Islet precursor cell (in vitro differentiated cells): ENCODE measurements around the gene R3HDM4.
"Not testable (repeated sequence)": the region's sequence is repeated elsewhere in the genome, so short reads cannot be mapped to it uniquely, and the experiment has no call there.

Source experiments
- DNase-seq: peaks from one replicate; pipeline ENCODE4 v3.0.0-alpha.2; 2018

The R3HDM4 gene

DNA sequence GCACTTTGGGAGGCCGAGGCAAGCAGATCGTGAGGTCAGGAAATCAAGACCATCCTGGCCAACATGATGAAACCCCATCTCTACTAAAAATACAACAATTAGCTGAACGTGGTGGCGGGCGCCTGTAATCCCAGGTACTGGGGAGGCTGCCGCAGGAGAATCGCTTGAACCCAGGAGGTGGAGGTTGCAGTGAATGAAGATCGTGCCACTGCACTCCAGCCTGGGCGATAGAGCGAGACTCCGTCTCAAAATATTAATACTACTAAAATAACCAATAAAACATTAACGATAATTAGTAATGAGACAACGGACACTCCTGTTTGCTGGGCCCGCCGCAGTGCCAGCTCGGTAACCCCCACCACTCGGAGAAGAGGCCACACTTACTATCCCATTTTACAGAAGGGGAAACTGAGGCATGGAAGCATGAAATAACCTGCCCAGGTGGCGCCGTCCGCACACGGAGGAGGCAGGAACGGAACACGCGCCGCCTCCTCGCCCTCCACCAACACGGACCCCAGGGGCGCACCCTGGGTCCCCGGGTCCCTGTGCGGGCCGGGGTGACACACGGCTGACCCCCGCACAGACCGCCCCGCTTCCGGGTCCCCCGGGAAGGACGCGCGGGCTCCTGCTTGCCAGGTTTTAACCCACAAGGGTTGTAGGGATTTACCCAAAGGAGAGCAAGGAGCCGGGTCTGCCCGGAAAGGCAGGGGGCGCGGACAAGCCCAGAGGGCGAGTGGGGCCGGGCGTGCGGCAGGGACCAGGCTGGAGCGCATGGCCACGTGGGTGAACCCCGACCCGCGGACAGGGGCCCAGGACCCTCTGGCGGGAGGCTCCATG lies 1.6 kb downstream of the R3HDM4 start:
- DNase-seq, result peak; percentile 45

DNA sequence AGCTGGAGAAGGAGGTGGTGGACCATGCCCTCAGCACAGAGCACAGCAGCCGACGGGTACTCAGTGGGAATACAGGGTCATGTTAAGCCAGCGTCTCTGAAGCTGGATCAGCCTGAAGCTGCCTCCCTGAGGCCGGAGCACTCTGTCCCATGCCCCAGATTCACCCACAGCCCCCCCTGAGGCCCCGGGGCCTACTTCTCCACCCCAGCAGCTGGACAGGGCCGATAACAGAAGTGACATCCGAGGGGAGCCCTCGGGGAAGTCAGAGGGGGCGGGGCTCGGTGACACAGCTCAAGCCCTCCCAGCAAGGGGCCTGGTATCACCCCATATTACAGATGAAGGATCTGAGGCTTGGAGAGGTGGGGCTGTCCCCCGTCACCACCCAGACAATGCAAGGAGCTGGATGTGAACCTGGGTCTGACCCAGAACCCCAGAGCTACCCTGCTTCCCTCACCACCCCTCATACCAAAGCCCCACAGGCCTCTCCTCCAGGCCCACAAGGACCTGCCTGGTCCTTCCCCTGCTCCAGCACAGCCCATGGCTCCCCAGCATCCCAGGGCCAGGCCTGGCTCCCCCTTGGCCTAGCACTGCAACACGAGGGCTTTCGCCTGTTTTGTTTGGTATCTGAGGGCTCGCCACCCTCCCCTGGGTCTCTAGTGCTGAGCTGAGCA lies 5.7 kb downstream of the R3HDM4 start:
- no peak for DNase-seq

DNA sequence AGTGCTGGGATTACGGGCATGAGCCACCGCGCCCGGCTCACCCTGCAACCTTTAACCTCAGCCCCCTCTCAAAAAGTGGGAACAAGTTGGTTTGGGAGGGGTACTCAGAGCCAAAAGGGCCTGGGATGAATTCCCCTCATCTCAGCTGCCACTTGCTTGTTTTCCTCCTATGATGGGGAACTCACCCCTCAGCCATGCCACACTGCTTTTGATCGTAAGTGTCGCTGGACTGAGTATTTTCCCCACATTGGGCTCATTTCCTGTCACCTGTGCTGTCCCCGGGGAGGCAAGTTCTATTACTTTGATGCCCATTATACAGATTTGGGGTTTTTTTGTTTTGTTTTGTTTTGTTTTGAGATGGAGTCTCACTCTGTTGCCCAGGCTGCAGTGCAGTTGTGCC lies 6.5 kb downstream of the R3HDM4 start:
- DNase-seq, result no peak

DNA sequence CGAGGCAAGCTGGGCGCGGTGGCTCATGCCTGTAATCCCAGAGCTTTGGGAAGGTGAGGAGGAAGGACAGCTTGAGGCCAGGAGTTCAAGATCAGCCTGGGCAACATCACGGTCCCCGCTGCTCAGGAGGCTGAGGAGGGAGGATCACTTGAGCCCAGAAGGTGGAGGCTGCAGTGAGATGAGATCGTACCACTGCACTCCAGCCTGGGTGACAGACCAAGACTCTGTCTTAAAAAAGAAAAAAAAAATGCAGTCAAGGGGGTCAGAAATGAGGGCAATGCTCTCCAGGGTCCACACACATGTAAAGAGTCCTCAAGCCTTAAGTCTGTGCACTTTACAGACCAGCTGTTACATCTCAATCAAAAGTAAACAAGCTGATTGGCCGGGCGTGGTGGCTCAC lies 8.5 kb downstream of the R3HDM4 start:
- DNase-seq, result no peak

DNA sequence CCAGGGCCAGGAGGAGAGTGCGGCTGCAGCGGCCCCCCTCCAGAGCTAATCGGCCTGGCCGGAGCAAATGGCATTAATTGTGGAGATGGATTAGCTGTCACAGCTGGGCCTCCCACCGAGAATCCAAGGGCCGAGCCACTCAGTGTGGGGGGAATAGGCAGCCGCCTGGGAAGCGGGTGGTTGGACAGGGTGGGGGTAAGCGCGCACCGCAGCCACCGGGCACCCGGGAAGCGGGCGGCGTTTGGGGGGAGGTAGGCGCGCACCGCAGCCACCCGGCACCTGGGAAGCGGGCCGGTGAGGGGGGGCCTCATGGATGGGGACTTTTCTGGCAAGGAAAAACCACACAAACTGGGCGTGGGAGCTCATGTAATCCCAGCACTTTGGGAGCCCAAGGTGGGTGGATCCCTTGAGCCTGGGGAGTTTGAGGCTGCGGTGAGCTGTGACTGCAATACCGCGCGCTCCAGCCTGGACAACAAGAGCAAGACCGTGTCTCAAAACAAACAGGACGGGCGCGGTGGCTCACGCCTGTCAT lies 9.7 kb downstream of the R3HDM4 start:
- DNase-seq, result no peak

DNA sequence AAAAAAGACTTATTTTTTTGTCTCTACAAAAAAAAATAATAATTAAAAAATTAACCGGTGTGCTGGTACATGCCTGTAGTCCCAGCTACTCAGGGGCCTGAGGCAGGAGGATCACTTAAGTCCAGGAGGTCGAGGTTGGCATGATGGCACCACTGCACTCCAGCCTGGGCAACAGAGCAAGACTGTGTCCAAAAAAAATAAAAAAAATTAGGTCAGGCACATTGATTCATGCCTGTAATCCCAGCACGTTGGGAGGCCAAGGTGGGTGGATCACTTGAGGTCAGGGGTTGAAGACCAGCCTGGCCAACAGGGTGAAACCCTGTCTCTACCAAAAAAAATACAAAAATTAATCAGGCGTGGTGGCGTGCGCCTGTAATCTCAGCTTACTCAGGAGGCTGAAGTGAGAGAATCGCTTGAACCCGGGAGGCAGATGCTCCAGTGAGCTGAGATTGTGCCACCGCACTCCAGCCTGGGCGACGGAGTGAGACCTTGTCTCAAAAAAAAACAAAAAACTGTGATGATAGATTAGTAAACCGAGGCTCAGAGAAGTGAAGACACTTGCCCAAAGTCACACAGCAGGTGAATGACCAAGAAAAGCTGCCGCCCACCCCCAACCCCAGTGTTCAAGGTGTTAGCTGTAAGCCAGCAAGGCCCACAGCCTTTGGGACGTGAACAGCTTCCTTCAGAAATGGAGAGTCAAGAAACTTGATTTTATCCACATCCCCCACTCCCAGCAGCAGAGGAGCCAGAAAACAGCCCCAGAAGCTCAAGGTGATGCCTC lies 10.4 kb downstream of the R3HDM4 start:
- DNase-seq, result no peak

DNA sequence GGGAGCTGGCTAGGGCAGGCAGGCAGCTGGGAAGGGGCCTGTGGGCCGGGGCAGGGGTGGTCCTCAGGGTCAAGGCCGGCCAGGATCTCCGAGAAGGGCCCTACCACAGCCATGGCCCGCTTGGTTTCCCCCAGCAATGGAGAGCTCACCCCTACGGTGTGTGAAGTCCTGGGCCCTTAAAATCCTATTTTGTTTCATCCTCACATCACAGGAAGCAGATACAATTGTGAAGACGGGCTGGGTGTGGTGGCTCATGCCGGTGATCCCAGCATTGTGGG lies 11.0 kb downstream of the R3HDM4 start:
- no peak for DNase-seq

DNA sequence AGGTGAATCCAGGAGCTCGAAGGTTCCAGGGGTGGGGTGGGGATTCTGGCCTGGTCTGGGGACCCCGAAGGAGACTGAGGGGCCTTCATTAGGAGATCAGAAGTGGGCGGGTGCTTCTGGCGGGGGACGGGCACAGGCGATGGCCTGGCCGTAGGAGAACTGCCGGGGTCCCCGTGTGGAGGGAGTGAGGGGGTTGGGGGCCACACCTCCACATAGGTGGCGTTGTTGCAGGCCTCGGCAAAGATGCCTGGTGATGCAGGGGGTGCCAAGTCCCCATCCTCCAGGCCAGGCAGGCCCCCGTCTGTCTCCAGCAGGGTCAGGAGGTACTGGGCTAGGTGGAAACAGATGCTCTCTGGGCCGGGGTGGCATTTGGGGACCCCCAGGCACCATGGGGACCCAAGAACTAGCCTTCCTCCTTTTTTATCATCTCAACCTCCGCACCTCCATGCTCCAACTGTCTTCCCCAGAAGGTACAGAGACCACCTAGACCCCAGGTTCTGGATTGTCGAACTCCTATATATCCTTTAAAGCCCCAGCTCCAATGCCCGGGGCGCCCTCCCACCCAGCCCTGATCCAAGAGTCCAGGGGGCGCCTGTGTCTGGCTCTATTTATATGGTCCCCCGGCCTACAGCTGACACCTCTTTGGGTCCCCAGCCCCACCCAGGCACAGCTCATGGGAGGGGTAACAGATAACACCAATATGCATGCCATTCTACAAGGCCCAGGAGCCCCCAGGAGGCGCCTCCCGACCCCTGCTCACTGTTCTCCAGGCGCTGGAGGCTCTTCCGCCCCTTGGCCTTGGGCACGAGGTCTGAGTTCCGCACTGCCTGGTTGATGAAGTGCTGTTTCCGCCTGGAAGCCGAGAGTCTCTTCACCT lies 11.6 kb downstream of the R3HDM4 start:
- DNase-seq, result no peak

DNA sequence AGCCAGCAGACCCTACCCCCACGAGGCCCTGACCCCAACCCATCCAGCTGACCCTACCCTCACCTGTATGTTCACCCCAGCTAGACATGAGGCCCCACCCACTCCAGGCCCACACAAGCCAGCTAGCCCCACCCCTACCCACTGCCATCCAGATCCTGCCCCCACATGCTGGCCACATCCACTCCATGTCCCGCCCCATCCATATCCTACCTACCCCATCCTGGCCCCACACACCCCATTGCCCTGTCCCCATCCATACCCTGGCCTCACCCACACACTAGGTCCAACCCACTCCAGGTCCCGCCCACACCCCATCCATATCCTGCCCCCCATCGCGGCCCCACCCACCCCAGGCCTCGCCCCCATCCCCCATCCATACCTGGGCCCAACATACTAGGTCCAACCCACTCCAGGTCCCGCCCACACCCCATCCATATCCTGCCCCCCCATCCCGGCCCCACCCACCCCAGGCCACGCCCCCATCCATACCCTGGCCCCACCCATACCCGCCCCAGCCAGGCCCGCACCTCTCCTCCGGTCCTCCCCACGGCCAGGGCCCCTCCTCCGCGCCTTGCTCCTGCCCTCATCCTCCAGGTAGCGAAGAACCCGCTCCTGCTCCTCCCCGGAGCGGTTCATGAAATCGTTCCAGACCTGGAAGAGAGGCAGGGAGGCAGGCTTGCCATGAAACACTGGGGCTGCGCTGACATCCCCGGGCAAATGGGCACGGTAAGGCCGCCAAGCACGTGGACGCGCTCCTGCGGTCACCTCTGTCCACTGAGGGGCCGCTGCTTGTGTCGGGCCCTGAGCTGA lies 12.5 kb downstream of the R3HDM4 start:
- no peak for DNase-seq

DNA sequence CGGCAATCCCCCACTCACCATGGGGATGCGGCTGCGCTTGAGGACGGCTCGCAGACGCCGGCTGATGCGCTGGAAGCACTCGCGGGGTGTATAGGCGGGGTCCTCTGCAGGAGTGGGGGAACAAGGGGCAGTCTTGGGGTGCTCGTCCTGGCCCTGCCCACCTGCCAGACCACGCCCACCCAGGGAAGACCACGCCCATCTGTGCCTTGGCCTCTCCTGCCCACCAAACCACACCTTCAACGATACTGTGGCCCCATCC lies 13.0 kb downstream of the R3HDM4 start:
- DNase-seq, result no peak

DNA sequence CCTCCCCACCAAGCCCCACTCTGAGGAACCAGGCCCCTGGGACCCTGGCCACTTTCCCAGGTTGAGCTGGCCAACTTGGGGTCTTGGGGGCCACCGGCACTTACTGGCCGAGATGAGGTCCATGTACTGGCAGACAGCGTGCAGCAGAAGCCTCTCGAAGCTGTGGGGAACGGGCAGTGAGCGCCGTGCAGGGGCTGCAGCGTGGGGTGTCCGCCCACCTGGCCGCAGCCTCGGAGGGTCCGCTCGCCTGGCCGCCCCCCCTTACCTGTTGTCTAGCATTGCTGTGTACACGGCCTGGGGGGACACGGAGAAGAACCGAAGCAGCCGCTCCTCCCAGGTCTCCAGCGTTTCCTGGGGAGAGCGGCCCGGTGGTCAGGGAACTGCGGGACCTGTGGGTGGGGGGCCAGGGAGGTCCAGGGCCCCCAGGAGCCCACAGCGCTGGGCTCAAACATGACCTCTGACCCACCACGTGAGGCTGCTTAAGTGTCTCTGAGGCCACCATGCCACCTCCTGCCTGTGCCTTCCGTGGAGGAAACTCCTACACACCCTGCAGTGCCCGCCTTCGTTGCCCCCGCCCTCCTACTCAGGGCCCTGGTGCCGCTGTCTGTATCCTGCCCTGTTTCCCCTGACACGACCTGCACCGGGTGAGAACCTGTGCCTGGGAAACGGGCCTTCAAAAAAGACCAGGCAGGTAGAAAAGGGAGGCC lies 13.5 kb downstream of the R3HDM4 start:
- DNase-seq, result no peak

DNA sequence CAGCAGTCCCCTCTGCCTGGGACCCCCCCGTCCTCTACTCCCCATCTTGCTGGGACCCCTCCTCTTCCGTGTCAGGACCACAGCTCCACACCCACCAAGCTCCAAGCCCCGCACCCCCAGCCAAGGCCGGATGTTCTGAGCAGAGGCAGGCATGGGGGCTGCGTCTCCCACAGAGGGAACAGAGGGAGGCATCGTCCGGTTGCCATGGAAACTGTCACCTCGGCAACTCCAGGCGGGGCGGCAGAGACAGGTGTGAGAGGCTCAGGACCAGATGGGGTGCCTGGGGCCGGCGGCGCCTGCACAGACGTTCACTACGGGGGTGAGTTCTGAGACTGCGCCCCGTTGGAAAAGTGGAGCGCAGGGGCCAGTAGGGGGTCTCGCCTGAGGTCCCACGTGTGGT lies 14.4 kb downstream of the R3HDM4 start:
- DNase-seq, result no peak

DNA sequence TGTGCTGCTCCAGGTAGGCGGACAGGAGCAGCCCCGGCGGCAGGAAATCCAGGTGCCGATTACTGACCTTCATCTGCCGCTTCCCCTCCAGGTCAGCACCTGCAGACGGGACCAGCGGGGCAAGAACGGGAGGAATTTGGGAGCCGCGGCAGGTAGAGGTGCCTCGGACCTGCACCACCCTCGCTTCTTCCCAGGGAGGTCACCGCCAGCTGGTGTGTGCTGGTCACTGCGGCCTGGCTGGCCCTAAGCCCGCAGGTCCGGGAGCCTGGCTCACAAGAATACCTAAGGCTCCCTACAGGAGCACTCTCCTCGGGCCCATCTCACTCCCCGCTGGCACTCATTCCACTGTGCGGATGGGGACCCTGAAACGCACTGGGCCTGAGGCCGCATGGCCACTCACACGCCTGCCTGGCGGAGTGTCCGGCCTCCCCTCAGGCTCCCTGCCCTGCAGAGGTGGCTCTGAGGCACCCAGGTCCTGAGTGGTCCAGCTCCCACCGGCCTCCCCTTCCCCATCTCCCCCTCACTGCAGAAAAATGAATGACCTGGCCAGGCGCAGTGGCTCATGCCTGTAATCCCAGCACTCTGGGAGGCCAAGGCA lies 15.5 kb downstream of the R3HDM4 start:
- peak; percentile 80 for DNase-seq

DNA sequence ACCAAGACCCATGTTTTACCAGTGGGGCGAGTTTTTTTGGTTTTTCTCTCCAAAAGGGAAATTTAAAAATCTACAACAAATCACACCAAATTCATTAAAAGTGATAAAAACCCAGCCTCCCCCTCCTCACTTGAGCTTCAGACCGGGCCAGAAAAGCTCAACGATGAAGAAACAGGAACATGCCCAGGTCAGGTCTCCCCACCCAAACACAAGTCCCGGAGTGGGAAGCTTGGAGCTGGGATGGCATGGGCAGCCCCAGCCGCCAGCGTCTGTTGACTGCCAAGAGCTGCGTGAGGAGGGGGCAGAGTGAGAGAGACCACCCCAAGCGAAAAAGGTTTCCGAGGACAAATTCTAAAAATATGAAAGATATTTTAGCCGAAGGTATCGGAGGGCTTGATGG lies 16.0 kb downstream of the R3HDM4 start:
- DNase-seq, result no peak

DNA sequence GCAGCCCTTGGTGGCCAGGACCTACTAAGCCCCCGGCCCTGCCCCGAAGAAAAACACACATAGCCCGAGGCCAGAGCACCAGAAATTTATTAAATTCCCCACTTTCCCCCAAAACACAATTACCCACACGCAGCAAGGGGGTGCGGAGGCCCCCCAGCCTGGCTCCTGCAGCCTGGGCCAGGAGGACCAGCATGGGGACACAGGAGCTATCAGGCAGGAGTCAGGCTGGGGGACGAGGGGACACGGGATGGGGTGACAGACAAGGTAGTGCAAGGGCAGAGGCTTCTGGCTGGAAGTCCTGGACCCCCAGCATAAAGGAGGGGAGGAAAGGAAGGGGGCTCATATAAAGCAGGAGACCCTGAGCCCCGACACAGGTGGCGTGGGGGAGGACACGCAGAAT lies 16.6 kb downstream of the R3HDM4 start:
- no peak for DNase-seq

DNA sequence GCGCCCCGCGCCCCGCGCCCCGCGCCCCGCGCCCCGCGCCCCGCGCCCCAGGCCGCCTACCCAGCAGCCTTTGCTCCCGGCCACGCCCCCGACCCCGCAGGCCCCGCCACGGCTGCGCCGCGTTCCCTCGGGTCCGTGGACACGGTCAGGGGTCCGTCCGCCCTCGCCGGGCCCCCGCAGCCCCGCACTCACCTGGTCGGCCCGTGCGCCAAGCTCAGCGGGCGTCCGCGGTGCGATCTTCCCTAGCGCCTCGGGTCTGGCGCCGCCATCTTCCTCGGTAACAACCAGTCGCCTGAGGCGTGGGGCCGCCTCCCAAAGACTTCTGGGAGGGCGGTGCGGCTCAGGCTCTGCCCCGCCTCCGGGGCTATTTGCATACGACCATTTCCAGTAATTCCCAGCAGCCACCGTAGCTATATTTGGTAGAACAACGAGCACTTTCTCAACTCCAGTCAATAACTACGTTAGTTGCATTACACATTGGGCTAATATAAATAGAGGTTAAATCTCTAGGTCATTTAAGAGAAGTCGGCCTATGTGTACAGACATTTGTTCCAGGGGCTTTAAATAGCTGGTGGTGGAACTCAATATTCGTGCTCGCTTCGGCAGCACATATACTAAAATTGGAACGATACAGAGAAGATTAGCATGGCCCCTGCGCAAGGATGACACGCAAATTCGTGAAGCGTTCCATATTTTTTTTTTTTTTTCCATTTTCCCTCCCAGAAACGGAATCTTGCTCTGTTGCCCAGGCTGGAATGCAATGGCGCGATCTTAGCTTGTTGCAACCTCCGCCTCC lies 19.9 kb downstream of the R3HDM4 start, which contains the start of the genes MED16 and RNU6-9:
MED16 (minus strand) TSS at position 294 of the 796 bp plus-strand sequence. CDS start 2,056 bp downstream, outside the sequence.
RNU6-9 (plus strand) TSS at position 591 of the 796 bp plus-strand sequence.
- peak; percentile 94 for DNase-seq

DNA sequence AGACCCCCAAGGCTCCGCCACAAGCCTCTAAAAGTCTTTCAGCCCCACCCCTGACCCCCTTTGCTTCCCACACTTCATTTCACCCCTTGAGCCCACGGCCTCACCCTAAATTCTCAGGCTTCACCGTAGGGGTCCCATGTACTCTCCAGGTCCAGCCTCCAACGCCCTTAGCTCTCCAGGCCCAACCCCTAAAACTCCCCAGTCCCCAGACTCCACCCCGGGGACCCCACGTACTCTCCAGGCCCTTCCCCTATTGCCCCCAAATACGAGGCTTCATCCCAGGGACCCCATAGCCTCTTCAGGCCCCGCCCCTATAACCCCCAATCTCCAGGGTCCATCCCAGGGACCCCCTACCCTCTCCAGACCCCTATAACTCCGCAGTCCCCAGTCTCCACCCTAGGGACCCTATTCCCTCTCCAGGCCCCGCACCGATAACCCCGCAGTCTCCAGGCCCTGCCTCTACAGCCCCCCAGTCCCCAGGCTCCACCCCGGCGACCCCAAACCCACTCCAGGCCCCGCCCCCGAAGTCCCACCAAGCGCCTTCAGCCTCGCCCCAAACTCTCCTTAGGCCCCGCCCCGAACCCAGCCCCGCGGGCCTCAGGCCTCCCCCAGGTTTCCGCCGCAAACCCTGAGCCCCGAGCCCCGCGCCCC lies 20.7 kb downstream of the R3HDM4 start:
- DNase-seq, result no peak

DNA sequence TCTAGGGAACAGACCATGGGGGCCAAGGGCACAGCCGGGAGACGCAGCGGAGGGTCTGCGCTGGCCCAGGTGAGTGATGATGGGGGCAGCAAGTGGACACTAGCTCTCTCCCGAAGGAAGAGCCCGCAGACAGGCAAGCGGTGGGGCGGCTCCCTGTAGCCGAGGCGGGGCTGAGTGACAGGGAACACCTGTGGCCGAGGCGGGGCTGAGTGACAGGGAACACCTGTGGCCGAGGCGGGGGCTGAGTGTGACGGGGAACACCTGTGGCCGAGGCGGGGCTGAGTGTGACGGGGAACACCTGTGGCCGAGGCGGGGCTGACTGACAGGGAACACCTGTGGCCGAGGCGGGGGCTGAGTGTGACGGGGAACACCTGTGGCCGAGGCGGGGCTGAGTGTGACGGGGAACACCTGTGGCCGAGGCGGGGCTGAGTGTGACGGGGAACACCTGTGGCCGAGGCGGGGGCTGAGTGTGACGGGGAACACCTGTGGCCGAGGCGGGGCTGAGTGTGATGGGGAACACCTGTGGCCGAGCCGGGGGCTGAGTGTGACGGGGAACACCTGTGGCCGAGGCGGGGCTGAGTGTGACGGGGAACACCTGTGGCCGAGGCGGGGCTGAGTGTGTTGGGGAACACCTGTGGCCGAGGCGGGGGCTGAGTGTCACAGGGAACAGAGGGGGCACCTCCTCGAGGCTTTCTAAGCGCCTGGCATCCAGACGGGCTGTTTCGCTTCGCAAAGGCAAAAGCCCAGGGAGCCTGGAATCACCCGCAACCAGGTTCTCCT lies 21.4 kb downstream of the R3HDM4 start:
- not testable (repeated sequence) for DNase-seq

DNA sequence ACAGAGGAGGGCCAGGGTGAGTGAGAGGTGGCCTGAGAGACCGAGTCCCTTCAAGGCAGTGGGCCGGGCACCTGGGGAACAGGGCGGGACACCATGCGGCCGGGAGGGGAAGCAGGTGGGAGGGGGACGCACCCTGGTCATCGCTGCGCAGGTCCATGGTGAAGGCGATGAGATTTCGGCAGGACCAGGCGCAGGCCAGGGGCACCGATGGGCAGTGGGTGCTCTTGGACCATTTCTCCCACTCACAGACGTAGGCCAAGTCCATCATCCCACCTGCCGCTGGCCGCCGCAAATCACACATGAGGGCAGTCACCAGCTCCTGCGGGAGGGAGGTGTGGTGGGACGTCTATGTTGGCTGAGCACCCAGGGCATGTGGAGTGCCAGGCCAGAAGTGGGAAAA lies 22.2 kb downstream of the R3HDM4 start:
- DNase-seq, result no peak
